Fibroblast of the aortic adventitia (primary cell): Measurements from ENCODE around the gene DLGAP4. TPM values are rescaled to one million over a fixed set of nuclear protein-coding genes. Genes with fewer than 3 reads are reported as not detected.

Experiments used
- DNase-seq: peaks from one replicate; pipeline ENCODE4 v3.0.0-alpha.2; 2010; ENCODE audit warnings: low read depth
- H3K4me3 ChIP-seq: 2 replicates; pipeline ENCODE4 v1.5.1; 2011; ENCODE audit warnings: low read depth, mild to moderate bottlenecking, control low read depth, low read length, moderate library complexity
- CTCF ChIP-seq: IDR thresholded peaks from 2 replicates; pipeline ENCODE4 v1.5.1; 2011; ENCODE audit warnings: mild to moderate bottlenecking, low read length, control low read depth, inconsistent platforms; ENCODE audit not compliant: insufficient read depth
- total RNA-seq: library from RNA; depleted of rRNA; stranded (reverse); fragments of >200 nt; gene quantifications from 2 replicates; pipeline ENCODE4 v1.2.3, GENCODE V29; 2012; ENCODE audit warnings: low replicate concordance

DLGAP4 gene
- total RNA-seq, 1 donor = 19.5 TPM

- no peak for TF ChIP-seq CTCF
- DNase-seq = no peak
- H3K4me3 ChIP-seq = no peak overlapping the region
These were observed 150.0 kb downstream of the DLGAP4 start for GRCh38 chr20:36455972-36456625.

GRCh38 chr20:36460648-36461599 is 154.8 kb downstream of the DLGAP4 start:
- H3K4me3 ChIP-seq = peak overlapping the region; percentile 59
- peak; percentile 85 for DNase-seq
- TF ChIP-seq CTCF = no peak

GRCh38 chr20:36461600-36462439 is 155.7 kb downstream of the DLGAP4 start:
- no peak for TF ChIP-seq CTCF
- peak; percentile 41 for DNase-seq

GRCh38 chr20:36462440-36463211 is 156.5 kb downstream of the DLGAP4 start:
- peak; percentile 59 for DNase-seq
- TF ChIP-seq CTCF = no peak
- peak overlapping the region; percentile 91 for H3K4me3 ChIP-seq

More at GRCh38 chr20:36461600-36462439, 155.7 kb downstream of the DLGAP4 start:
- peak overlapping the region; percentile 91 for H3K4me3 ChIP-seq

- no peak for DNase-seq
- TF ChIP-seq CTCF = no peak
- H3K4me3 ChIP-seq = peak overlapping the region; percentile 91
These were observed 157.3 kb downstream of the DLGAP4 start for GRCh38 chr20:36463212-36464061.
